ENCODE measurements around the gene TCAIM.

DNA sequence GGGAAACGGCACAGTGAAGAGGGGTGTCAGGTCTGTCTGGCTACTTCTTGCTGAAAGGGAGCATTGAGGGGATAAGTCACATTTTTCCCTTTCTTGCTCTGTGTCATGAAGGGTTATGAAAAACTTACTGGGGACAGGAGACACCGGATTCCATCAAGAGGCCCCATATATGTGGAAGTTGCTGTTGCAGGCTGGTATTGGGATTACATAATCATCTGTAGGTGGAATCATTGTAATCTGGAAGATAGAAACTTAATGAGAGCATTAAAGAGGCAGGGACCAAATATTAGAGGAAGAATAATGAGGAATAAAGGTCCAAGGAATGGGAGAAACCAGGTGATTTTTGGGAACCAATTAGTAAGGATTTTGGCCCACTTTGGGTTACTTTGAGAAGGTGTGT lies 4.2 kb upstream of the TCAIM start:
- TF ChIP-seq, protein P1, sequence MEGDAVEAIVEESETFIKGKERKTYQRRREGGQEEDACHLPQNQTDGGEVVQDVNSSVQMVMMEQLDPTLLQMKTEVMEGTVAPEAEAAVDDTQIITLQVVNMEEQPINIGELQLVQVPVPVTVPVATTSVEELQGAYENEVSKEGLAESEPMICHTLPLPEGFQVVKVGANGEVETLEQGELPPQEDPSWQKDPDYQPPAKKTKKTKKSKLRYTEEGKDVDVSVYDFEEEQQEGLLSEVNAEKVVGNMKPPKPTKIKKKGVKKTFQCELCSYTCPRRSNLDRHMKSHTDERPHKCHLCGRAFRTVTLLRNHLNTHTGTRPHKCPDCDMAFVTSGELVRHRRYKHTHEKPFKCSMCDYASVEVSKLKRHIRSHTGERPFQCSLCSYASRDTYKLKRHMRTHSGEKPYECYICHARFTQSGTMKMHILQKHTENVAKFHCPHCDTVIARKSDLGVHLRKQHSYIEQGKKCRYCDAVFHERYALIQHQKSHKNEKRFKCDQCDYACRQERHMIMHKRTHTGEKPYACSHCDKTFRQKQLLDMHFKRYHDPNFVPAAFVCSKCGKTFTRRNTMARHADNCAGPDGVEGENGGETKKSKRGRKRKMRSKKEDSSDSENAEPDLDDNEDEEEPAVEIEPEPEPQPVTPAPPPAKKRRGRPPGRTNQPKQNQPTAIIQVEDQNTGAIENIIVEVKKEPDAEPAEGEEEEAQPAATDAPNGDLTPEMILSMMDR (IDR thresholded peaks at IDR 0.05) = no peak
- TF ChIP-seq POLR2A (IDR thresholded peaks at IDR 0.05) = no peak

Measured in testis (tissue), 2 donors.